HG02678 (cell line): Measurements from ENCODE around the gene G6PC2.
A peak's percentile ranks its signal among the peaks of the same experiment; 100 is the strongest.

ENCODE experiments used
- ATAC-seq: cut with Tn5 transposase; IDR thresholded peaks from one replicate; pipeline ENCODE4 v1.9.1; 2021; ENCODE audit warnings: mild to moderate bottlenecking, moderate library complexity; ENCODE audit not compliant: unreplicated experiment

G6PC2 gene

GRCh38 chr2:168941297-168941696 is 40.2 kb downstream of the G6PC2 start:
- ATAC-seq = no peak

GRCh38 chr2:168944065-168944464 is 43.0 kb downstream of the G6PC2 start:
- no peak for ATAC-seq

- ATAC-seq = no peak
Observed at GRCh38 chr2:168945508-168945907, 44.4 kb downstream of the G6PC2 start.

- peak; percentile 50 for ATAC-seq
Observed at GRCh38 chr2:168948621-168949212, 47.6 kb downstream of the G6PC2 start.

- ATAC-seq = no peak
Observed at GRCh38 chr2:168949324-168949723, 48.2 kb downstream of the G6PC2 start.

GRCh38 chr2:168951871-168952270 is 50.8 kb downstream of the G6PC2 start:
- ATAC-seq = no peak

- no peak for ATAC-seq
Observed at GRCh38 chr2:168952424-168952823, 51.3 kb downstream of the G6PC2 start.

GRCh38 chr2:168954256-168954655 is 53.2 kb downstream of the G6PC2 start:
- ATAC-seq = no peak

- no peak for ATAC-seq
Observed at GRCh38 chr2:168955321-168955720, 54.2 kb downstream of the G6PC2 start.

- no peak for ATAC-seq
Observed at GRCh38 chr2:168956392-168956791, 55.3 kb downstream of the G6PC2 start.
